GDM1 (cell line): ENCODE data around the gene LRRC1.
A peak's percentile ranks its signal among the peaks of the same experiment; 100 is the strongest.
"Not testable (repeated sequence)": the region's sequence is repeated elsewhere in the genome, so short reads cannot be mapped to it uniquely, and the experiment has no call there.

Experiments used
- DNase-seq: peaks from one replicate; lab custom pipeline; 2025; lab: John Stamatoyannopoulos, UW

Gene LRRC1

DNA sequence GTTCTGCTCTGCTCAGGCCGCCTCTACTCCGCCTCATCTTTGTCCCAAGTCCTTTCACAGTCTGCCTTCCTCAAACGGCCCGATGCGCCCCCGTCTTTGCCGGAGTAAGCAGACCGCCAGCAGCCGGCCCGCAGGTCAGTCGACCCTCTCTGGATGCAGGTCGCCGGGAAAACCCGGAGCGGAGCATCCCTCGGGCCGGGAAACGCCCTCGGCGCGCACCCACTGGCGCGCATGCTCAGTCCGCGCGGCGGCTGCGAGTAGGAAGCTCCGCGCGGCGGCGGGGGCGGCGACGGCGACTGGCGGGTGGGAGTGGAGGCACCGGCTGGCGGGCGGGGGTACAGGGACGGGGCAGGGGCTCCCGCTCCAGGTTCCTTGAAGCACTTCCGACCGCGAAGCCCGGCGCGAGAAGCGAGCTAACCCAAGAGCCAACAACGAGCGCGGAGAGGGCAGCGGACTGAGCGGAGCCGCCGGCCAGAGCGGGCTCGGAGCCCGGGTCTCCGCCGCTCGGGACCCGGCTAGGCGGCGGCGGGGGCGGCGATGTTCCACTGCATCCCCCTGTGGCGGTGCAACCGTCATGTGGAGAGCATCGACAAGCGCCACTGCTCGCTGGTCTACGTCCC is at the start of gene LRRC1:
Gene LRRC1 (plus strand): TSS at position 286 of the 620 bp plus-strand sequence. CDS start 252 bp downstream, at position 538.
- DNase-seq = peak; percentile 90

DNA sequence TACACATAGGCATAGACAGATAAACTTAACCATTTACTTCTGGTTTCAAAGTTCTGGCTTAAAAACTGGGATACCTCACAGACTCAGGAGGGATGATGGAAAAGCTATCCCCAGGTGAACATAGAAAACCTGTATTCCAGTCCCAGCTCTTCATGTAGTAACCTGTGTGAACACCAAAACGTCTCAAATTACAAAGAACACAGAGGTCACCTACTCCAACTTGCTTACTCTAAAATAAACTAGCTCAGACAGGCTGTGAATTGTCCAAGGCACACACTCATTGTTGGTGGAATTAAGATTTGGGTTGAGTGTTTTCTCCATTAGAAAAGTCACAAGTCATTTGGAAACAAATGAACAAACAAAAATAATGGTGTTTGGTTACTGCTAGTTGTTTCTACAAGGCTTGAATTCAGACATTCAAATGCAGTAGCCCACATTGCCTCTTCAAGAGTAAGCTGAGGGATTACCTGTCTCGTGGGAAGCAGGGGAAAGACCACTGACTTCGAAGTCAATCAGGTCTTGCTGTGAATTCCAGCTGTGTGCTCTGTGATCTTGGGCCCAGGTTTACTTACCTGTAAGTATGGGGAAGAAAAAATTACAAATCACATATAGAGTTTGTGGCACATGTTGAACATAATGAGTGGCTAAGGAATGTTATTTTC is 48.2 kb upstream of the LRRC1 start:
- DNase-seq = no peak

DNA sequence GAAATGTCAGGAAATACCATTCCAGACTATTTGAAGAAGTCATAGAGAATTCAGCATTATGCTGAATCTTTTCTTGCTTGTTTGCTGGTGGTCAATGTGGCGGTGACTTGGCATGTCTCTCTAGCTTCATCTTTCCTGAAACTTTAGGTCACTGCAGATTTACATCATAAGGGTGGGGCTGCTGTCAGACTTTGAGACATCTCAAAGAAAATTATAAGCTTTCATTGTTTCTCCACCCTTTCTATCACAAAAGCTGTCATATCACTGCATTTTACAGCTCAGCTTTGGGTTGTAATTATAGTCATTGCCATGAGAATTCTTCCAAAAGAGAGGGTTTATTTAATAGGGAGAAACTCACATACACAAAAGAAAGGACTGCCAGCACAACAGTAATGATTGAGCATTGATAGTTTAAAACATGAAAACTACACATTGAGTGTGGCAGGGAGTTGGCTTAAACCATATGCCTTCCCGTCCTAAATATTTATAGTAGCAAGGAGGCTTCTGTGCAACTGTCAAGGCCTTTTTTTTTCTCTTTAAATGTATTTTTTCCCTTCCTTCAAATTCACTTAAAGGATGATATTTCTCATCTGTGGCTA is 44.7 kb upstream of the LRRC1 start:
- DNase-seq = no peak

DNA sequence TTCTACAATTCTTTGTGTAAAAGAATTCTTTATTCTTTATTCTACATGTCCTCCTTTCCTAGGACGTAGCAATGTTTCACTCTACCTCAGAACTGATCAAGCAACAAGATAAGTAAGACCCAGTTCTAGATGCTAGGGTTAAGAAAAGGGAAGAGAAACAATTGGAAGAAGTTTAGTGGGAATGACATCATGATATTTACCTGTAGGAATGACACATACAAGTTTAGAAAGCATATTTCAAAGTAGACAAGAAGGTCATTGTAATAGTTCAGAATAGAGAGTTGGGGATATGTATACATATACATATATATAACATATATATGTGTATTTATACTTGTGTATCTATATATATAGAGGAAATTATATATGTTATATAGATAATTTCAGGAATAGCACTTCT is 43.4 kb upstream of the LRRC1 start:
- no peak for DNase-seq

DNA sequence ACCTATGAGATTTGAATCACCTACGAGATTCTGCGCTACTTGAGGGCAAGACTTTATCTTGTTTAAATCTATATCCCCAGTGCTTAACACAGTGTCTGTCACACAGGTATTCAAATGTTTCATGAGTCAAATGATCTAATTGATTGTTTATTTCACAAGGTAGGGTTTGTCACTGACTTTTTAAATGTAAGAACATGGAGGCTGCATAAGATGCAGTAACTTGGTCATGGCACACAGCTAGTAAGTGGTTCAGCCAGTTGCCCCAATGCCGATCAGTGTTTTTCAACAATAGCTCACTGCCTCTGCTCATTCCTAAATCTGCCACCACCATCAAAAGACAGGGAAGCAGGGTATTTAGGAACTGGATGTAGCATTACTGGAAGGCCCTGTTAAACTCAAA is 42.4 kb upstream of the LRRC1 start:
- no peak for DNase-seq

DNA sequence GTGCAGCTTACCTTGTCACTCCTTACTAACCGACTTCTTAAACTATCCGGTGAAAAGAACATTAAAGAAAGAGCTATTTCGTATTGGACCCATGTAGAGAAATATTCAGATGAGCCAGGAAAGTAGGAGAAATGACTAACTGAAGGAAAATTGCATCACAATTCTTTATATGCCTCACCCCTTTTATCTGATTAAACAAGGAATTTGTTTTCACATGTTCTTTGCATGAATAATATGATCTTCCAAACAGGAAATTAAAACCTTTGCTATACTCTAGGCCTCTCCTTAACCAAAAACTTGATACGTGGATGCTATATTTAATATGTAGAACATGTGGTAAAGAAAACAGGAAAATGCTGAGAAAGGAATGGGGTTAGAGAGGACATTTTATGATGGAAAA is 41.9 kb upstream of the LRRC1 start:
- DNase-seq = no peak

DNA sequence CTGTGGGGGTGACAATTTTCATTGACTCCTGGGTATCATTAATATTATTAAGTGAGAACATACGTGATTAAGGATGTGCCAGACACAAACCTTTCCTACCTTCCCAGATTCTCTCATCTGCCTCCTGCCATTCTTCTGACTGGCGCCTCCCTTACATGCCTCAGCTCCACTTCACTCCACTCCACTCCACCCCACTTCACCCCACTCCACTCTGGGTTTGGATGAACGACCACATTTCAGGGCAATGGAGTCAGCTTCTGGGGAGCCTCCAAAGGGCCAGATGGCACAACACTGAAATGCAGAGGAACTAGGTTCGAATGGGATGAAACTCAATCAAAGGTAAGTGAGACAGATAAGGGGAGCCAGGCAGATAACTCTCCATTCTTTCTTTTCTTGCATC is 40.5 kb upstream of the LRRC1 start:
- DNase-seq = no peak

DNA sequence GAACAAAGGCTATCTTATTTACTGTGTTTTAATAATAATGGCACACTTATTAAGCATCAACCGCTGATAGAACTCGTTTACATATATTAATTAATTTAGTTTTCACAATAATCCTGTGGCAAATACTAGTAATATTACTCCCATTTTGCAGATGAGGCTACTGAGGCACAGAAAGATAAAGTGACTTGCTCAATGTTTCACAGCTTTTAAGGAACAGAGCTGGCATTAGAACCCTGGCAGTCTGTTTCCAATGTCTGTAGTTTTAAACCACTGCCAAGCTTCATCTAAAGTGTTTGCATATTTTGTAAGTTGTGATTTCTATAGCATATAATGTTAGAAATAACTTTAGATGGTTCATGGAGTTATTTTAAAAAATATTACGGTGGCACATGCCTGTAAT is 38.4 kb upstream of the LRRC1 start:
- no peak for DNase-seq

DNA sequence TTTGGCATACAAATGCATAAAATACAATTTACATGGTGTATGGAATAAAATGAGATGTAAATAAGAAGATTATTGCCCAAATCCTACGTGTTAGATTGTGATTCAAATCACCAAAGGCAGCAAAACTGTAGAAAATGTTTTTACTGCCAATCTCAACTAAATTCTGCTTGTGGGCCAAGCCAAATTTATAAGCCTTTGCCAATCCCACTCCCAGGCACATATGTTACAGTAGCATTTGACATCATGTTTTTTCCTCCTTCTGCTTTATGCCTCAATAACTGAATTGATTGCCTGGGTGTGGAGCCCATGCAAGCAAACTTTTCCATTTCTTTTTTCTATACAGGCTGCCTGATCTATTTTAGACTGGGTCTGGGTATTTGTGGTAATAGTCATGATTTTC is 36.3 kb upstream of the LRRC1 start:
- no peak for DNase-seq

DNA sequence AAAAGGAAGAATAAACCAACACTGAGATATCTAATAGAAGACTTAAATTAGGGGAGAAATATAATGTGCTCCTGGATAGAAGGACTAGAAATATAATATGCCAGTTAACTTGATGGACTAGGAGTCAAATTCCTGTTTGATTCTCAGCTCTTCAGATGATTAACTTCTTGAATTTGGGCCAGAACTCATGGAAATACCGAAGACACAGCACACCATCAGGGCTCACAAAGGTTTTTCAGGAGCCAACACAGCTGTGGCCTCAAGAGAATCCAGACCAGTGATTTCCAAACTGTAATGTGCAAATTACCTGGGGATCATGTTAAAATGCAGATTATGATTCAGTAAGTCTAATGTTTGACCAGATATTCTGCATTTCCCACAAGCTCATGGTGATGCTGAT is 33.8 kb upstream of the LRRC1 start:
- DNase-seq = no peak

DNA sequence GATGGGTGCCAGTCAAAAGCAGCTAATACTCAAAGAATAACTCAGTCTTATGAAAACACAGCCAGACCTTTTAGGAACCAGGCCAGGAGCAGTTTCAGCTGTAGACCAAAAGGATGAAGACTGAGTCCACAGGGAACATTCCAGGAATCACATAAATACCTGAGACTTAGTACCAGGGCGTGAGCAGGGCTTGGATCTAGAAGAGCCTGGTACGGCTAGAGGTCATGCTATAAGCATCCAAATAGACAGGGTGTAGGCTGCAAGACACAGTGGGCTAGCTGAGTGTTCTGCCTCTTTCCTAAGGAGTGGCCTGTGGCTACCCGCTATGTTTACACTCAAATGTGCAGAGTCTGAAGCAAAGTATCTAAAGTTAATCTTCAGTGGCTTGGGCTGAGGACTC is 29.5 kb upstream of the LRRC1 start:
- DNase-seq = no peak

DNA sequence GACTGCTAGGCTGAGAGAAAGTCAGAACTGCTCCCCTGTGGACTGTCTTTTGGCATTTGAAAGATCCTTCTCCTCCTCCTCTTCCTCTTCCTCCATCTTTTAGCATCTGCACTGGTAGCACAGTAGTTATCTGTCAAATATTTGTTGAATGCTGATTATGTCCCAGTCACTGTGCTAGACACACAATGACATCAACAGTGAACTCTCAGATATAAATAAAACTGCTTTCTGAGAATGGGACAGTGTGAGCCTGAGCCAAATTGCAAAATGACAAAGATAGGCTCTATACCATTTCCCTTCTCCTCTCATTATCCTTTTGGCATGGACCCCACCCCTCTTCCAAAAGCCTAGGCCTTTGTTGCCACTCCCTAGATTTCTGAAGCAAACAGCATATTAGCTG is 27.9 kb upstream of the LRRC1 start:
- DNase-seq = no peak

DNA sequence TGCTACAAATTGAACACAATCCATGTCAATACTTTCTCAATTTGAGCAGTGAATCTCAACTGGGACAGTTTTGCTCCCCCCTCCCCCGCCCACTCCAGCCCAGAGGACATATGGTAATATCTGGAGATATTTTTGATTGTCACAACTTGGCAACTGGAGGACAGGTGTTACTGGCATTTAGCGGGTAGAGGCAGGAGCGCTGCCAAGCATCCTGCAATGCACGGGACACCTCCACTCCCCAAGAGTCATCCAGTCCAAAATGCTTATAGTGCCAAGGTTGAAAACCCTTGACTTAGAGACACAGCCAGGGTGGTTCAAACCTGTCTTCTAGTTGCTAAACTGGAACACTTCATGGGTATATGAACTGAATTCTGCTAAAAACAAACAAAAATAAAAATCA is 26.9 kb upstream of the LRRC1 start:
- DNase-seq = no peak

DNA sequence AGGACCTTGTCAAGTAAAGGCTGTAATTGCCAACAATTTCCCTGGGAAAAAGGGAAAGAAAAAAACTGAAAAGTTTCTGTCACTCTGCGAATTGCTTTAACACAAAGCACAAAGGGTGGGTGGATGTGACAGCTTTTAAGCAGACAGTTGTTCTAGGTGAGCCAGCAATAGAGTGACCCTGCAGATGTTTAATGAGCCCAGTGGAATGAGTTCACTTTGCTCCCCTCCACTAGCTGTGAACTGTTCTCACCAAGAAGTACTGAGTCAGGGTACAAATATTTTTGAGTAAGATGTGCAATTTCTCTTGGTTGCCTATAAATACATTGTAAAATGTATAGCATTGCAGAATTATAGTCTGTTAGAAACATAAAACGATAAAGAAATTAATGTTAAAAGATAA is 26.2 kb upstream of the LRRC1 start:
- no peak for DNase-seq

DNA sequence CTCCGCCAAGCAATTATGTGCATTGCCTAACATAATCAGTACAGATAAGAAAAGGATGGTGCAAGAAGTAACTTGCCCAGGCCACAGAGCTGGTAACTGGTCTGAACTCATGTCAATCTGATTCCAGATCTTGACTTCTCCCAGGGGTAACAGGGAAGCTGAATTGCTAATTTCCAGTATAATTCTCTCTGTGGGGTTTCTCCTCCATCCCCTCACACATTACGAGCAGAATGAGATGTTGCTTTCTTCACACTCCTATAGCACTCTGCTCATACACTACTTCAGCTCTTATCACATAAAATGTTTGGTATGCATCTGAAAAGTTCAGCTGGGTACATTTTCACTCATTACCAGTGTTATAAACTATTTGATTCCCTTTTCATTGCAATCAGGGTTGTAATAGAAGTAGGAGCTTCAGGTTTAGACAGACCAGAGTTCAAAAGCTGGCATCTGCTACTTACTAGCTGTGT is 24.0 kb upstream of the LRRC1 start:
- no peak for DNase-seq

DNA sequence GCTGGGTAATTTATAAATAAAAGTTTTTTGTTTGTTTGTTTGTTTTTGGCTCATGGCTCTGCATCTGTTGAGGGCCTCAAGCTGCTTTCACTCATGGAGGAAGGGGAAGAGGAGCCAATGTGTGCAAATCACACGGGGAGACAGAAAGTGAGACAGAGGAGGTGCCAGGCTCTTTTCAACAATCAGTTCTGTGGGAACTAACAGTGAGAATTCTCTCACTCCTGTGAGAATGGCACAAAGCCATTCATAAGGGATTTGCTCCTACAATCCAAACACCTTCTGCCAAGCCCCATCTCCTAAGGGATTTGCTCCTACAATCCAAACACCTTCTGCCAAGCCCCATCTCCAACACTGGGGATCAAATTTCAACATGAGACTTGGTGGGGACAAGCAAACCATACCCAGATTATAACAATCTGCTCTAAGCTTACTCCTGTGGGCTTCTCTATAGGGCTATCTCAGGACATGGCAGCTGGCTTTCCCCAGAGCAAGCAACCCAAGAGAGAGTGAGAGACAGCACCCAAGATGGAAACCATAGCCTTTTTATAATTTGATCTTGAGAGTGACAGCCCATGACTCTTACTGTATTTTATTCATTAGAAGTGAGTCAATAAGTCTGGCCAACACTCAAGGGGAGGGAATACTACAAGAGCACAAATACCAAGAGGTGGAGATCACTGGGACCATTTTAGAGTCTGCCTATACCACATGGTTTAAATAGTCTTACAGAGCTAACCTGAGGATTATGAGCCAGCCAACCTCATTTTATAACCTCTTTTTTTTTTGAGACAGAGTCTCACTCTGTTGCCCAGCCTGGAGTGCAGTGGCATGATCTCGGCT is 22.8 kb upstream of the LRRC1 start:
- DNase-seq = no peak

DNA sequence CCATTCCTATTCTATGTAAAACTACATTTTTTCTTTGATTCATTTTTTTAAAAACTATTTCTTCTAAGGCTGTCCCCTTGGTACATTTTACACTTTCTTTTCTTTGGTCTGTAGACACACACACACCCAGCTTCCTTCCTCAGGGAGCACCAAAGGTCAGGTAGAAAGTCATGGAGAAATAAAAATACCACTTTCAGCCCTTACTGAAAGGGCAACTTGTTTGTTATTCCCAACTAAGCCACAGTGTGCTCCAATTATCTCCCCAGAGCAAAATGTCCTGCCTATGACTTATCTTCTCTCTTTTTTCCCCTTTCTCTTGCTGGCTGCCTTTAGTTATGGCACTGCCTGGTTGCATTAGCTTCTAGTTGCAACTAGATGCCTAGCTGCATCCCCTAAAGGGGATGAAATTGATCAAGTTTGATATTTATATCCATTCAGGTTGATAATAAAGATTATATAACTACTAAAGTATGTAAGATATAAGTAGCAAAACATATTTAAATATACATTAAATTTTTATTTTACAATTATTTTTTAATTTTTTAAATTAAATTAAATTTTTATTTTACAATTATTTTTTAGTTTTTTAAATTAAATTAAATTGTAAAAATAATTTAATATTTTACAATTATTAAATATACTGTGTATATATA is 21.6 kb upstream of the LRRC1 start:
- DNase-seq = no peak

DNA sequence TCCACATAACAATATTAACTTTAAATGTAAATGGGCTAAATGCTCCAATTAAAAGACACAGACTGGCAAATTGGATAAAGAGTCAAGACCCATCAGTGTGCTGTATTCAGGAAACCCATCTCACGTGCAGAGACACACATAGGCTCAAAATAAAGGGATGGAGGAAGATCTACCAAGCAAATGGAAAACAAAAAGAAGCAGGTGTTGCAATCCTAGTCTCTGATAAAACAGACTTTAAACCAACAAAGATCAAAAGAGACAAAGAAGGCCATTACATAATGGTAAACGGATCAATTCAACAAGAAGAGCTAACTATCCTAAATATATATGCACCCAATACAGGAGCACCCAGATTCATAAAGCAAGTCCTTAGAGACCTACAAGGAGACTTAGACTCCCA is 18.7 kb upstream of the LRRC1 start:
- DNase-seq = not testable (repeated sequence)

DNA sequence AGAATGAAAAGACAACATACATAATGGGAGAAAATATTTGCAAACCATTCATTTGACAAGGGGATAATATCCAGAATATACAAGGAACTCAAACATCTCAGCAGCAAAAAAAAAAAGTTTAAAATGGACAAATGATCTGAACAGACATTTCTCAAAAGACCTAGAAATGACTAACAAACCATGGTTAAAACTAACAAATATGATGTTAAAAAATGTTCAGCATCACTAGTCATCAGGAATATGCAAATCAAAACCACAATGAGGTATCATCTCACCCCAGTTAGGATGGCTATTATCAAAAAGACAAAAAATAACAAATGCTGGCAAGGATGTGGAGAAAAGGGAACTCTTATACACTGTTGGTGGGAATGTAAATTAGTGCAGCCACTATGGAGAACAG is 9.8 kb upstream of the LRRC1 start:
- not testable (repeated sequence) for DNase-seq

DNA sequence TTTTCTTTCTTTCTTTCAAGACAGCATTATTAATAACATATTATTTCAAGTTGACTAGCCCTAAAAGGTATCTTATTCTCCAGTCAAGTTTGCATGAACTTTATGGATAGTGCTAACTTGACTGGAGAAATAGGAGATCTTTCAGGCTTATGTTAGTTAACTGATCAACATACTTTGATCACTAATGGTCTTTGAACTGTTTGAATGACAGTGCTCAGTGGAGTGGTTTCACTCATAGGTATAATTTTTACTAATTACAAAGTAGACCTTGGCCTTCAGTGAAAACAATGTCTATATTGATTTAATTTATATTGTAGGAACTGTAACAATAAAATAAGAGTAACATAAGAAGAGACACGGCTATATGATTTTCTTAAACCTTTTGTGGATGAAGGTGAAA is 8.0 kb upstream of the LRRC1 start:
- no peak for DNase-seq

DNA sequence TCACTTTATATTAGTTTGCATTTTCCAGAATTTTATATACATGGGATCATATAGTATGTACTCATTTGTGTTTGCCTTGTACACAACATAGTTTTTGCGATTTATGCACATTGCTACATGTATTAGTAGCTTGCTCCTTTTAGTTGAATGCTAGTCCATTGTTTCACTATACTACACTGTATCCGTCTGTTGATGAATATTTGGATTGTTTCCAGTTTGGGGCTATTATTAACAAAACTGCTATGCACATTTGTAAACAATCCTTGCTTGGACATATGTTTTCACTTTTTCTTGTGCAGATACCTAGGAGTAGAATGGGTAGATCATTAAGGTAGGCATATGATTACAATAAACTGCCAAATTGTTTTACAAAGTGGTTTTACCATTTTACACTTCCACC is 3.9 kb upstream of the LRRC1 start:
- no peak for DNase-seq

DNA sequence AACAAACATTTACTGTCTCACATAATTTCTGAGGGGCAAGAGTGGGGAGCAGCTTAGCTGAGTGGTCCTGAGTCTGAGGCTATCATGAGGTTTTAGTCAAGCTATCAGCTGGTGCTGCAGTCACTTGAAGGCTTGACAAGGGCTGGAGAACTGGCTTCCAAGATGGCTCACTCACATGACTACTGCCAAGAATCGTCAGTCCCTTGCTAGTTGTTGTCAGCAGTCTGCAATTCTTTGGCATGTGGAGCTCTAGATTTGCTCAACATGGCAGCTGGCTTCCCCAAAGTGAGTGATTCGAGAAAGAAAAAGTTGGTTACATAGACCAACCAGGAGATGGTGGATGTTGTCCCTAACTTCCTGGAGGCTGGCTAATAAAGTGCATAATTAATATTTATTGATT is 2.8 kb upstream of the LRRC1 start:
- DNase-seq = no peak
